NOMO-1 treated with DMSO at 0.1 percent for 48 hours (cell line): Measurements from ENCODE around the gene GLI2.

Experiments used
- DNase-seq: peaks from one replicate; lab custom pipeline; 2025; ENCODE audit not compliant: unreplicated experiment; lab: John Stamatoyannopoulos, UW

Gene GLI2

GRCh38 chr2:120769076-120769786 is 33.6 kb downstream of the GLI2 start:
- DNase-seq: no peak

- no peak for DNase-seq
Measured at GRCh38 chr2:120769787-120770120, 34.1 kb downstream of the GLI2 start.

GRCh38 chr2:120770176-120770575 is 34.5 kb downstream of the GLI2 start:
- no peak for DNase-seq

- DNase-seq: no peak
Measured at GRCh38 chr2:120770641-120771040, 35.0 kb downstream of the GLI2 start.

- DNase-seq: no peak
Measured at GRCh38 chr2:120771111-120771780, 35.6 kb downstream of the GLI2 start.

- no peak for DNase-seq
Measured at GRCh38 chr2:120771781-120772208, 36.1 kb downstream of the GLI2 start.

- DNase-seq: no peak
Measured at GRCh38 chr2:120772261-120772660, 36.6 kb downstream of the GLI2 start.

GRCh38 chr2:120773186-120773800 is 37.6 kb downstream of the GLI2 start:
- DNase-seq: no peak

GRCh38 chr2:120774557-120775160 is 39.0 kb downstream of the GLI2 start:
- no peak for DNase-seq

GRCh38 chr2:120775194-120775593 is 39.5 kb downstream of the GLI2 start:
- no peak for DNase-seq

- DNase-seq: no peak
Measured at GRCh38 chr2:120775801-120776589, 40.3 kb downstream of the GLI2 start.

- no peak for DNase-seq
Measured at GRCh38 chr2:120776649-120777048, 41.0 kb downstream of the GLI2 start.

- DNase-seq: no peak
Measured at GRCh38 chr2:120777170-120777751, 41.6 kb downstream of the GLI2 start.

- DNase-seq: no peak
Measured at GRCh38 chr2:120777787-120778186, 42.1 kb downstream of the GLI2 start.

- no peak for DNase-seq
Measured at GRCh38 chr2:120778244-120778643, 42.6 kb downstream of the GLI2 start.

GRCh38 chr2:120779781-120780283 is 44.2 kb downstream of the GLI2 start:
- DNase-seq: no peak

GRCh38 chr2:120780402-120780801 is 44.7 kb downstream of the GLI2 start:
- DNase-seq: no peak

GRCh38 chr2:120783371-120783791 is 47.7 kb downstream of the GLI2 start:
- DNase-seq: peak; percentile 81

GRCh38 chr2:120783969-120784372 is 48.3 kb downstream of the GLI2 start:
- no peak for DNase-seq
